IPS DF 6.9 (cell line): ENCODE measurements around the gene MC3R.
"Not testable (repeated sequence)": the region's sequence is repeated elsewhere in the genome, so short reads cannot be mapped to it uniquely, and the experiment has no call there.

Experiments
- DNase-seq: peaks from one replicate; pipeline ENCODE4 v3.0.0-alpha.2; 2013; ENCODE audit warnings: low read depth, low spot score
- H3K27ac ChIP-seq: one replicate; pipeline ENCODE4 v1.5.1; 2013; ENCODE audit warnings: low read length, control low read depth
- H3K27me3 ChIP-seq: 2 replicates; pipeline ENCODE4 v1.6.1; 2013; ENCODE audit warnings: mild to moderate bottlenecking, low read length; ENCODE audit not compliant: control insufficient read depth, insufficient read depth
- H3K36me3 ChIP-seq: 2 replicates; pipeline ENCODE4 v1.6.1; 2013; ENCODE audit warnings: low read length; ENCODE audit not compliant: control insufficient read depth, insufficient read depth
- H3K4me1 ChIP-seq: 2 replicates; pipeline ENCODE4 v1.6.1; 2013; ENCODE audit warnings: low read length; ENCODE audit not compliant: control insufficient read depth, insufficient read depth
- H3K4me3 ChIP-seq: 2 replicates; pipeline ENCODE4 v1.5.1; 2013; ENCODE audit warnings: mild to moderate bottlenecking, low read length
- H3K9me3 ChIP-seq: 2 replicates; pipeline ENCODE4 v1.6.1; 2013; ENCODE audit warnings: low read length, inconsistent platforms; ENCODE audit not compliant: control insufficient read depth, insufficient read depth
- WGBS: extraction: QIAGEN DNeasy Blood & Tissue Kit; methylation state at CpG from one replicate; pipeline ENCODE4 v1.1.7; 2013; ENCODE audit warnings: mixed read lengths, missing lambda C conversion rate; ENCODE audit not compliant: insufficient read length, insufficient coverage; 5-methylcytosine and 5-hydroxymethylcytosine counted together

MC3R gene

DNA sequence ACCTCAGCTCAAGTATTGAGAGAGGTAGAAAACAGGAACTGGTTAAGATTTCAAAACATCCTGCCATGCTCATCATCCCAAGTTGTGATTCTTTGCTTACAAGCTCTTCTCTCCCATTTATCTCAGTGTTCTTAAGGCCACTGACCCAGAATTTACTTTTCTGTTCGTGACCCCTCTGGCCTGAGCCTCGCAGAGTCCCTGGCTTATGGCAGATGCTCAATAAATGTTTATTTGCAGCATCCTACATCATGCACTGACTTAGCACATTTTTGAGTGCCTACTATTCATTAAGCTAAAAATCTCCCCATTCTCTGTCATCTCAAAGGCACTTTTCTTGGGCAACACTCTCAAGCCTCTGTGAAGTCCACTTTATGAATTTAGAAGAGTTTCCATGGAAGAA, 33.4 kb upstream of the MC3R start:
- H3K9me3 ChIP-seq, result no peaks in the 10 kb centered on the region
- no peak for DNase-seq
- no peaks in the 10 kb centered on the region for H3K27me3 ChIP-seq
- H3K4me3 ChIP-seq, result no peak overlapping the region
- WGBS, result no CpG with 5 or more reads among the region's 2 CpGs
- no peaks in the 10 kb centered on the region for H3K36me3 ChIP-seq
- no peaks in the 10 kb centered on the region for H3K4me1 ChIP-seq
- no peak overlapping the region for H3K27ac ChIP-seq

DNA sequence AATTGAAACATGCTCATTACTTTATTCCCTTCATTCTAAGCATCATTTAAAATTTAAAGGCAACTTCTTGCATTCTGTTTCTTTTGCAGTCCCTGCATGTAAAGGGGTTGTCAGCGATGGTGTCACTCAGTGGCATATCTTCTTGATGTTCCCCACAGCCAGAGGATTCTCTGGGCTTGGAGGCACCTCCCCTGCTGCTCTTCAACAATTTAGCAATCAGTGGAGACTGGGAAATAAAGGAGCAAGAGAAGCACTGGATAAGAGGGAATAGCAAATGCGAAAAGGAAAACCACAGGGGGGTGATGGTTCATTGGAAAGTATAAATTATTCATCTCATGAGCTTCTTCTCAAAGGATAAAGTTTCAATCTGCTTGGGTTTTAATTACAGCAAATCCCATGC, 30.7 kb upstream of the MC3R start:
- DNase-seq, result no peak
- H3K4me3 ChIP-seq, result no peak overlapping the region
- H3K9me3 ChIP-seq, result no peaks in the 10 kb centered on the region; the same call in 1 of the 2 replicates
- H3K36me3 ChIP-seq, result no peaks in the 10 kb centered on the region
- no peaks in the 10 kb centered on the region for H3K27me3 ChIP-seq
- no peaks in the 10 kb centered on the region for H3K4me1 ChIP-seq
- no CpG with 5 or more reads among the region's 2 CpGs for WGBS
- H3K27ac ChIP-seq, result no peak overlapping the region

DNA sequence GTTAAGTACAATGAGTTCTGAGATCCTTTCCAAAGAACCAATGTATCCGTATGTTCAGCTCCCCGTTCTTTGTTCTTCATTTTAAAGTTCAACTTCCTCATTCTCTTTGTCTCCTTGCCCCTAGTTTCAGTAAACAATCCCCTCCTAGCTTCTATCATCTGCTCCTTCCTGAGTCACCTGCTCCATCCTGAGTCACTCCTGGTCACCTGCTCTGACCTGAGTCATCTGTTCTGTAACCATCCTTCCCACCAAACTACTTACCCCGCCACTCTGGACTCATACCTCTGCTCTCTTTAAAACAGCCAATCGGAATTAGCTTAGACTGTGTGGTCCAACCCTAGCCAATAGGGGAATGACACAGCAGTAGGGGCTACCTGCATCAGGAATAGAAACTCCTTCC, 27.3 kb upstream of the MC3R start:
- H3K27ac ChIP-seq, H3K36me3 ChIP-seq, H3K9me3 ChIP-seq, H3K27me3 ChIP-seq, DNase-seq, H3K4me1 ChIP-seq, H3K4me3 ChIP-seq: not testable (repeated sequence)
- no CpG with 5 or more reads among the region's 4 CpGs for WGBS

DNA sequence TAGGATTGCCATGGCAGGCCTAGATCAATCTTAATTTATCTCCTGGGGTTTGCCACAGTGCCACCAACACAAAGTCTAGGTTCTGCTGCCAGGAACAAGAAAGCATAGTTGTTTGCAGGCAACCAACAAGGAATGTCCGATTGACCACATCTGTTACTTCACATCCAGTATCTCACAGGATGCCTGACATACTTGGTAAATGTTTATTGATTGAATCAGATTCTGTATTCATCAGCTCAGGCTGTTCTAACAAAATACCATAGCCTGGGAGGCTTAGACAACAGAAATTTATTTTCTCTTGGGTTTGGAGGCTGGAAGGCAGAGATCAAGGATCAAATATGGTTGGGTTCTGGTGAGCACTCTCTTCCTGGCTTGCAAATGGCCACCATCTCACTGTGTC, 26.3 kb upstream of the MC3R start:
- no peaks in the 10 kb centered on the region for H3K36me3 ChIP-seq
- H3K27me3 ChIP-seq, result no peaks in the 10 kb centered on the region
- DNase-seq, result no peak
- H3K27ac ChIP-seq, result no peak overlapping the region
- WGBS, result no CpG with 5 or more reads among the region's 1 CpG
- H3K4me1 ChIP-seq, result no peaks in the 10 kb centered on the region
- H3K9me3 ChIP-seq, result peaks cover 1% of the 10 kb centered on the region
- no peak overlapping the region for H3K4me3 ChIP-seq

DNA sequence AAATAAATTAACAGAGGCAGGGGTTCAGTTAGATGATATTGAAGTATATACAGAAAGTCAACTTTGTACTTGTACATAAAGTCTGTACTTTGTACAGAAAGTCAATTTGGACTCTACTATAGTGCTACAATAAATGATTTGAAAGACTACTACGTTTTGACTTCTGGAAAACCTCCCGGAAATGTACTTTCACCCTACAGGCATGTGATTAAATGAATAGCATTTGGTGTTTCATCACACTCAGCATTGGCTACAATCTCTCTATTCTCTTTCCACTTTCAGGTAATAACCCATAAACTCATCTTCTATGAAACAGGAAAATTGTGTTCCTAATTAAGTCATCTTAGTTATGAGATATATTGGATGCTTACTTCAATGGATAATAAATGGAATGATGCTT, 25.6 kb upstream of the MC3R start:
- no peaks in the 10 kb centered on the region for H3K36me3 ChIP-seq
- peaks cover 3% of the 10 kb centered on the region for H3K9me3 ChIP-seq
- no peaks in the 10 kb centered on the region for H3K4me1 ChIP-seq
- WGBS, result no CpG with 5 or more reads among the region's 2 CpGs
- H3K4me3 ChIP-seq, result no peak overlapping the region
- no peaks in the 10 kb centered on the region for H3K27me3 ChIP-seq
- DNase-seq, result no peak
- H3K27ac ChIP-seq, result no peak overlapping the region

DNA sequence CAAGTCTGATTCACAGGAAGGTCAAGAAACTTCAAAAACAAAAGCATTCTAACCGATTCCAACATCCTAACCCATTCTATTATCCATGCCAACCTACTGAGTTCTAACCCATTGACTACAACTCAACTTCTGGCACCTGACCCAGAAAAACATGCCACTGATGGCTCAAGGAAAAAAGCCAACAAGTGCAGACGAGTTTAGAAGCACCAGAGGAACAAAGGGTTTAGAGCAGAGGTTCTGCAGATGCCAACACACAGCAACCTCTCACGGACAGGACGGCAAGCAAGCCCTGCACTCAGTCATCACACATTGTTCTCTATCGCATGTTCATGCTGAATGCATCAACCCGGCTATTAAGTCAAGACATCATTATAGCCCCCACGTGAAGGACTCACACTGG, 25.2 kb upstream of the MC3R start:
- Histone ChIP-seq H3K9me3 (peaks cover 4% of the 10 kb centered on the region), H3K4me1 (no peaks in the 10 kb centered on the region), H3K4me3 (no peak overlapping the region), H3K27me3 (no peaks in the 10 kb centered on the region), H3K36me3 (no peaks in the 10 kb centered on the region), H3K27ac (no peak overlapping the region)
- no peak for DNase-seq
- WGBS, result no CpG with 5 or more reads among the region's 7 CpGs

DNA sequence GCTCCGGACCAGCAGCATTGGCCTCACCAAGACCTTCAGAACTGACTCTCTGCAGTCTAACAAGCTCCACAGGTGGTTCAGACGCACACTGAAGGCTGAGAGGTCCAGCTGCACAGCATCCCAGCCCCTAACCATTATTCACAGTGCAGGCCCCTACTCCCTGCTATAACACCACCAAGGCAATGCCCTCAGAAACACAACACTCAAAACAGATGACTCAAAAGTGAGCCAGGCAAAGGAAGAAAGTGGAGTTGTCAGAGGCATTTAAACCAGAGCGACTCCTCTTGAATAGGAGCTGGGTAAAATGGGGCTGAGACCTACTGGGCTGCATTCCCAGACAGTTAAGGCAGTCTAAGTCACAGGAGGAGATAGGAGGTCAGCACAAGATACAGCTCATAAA, 20.5 kb upstream of the MC3R start:
- H3K27me3 ChIP-seq, result no peaks in the 10 kb centered on the region
- H3K9me3 ChIP-seq, result peaks cover 4% of the 10 kb centered on the region
- DNase-seq, result no peak
- H3K36me3 ChIP-seq, result no peaks in the 10 kb centered on the region
- no CpG with 5 or more reads among the region's 3 CpGs for WGBS
- H3K27ac ChIP-seq, result no peak overlapping the region
- no peak overlapping the region for H3K4me3 ChIP-seq
- no peaks in the 10 kb centered on the region for H3K4me1 ChIP-seq

DNA sequence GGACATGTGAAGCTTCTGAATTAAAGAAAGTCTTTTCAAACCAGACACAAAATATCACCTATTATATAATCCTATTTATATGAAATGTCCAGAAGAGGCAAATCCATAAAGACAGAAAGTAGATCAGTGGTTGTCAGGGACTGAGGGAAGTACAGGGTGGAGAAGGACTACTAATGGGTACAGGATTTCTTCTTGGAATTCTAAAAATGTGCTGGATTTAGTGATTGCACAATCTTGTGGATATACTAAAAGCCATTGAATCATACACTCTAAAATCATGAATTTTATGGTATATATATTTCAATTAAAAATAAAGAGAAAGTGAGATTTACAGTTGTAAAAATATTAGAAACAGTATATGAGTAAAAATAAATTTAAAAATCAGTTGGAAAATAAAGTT, 18.7 kb upstream of the MC3R start:
- no peak for DNase-seq
- no peaks in the 10 kb centered on the region for H3K4me1 ChIP-seq
- no peaks in the 10 kb centered on the region for H3K27me3 ChIP-seq
- no peak overlapping the region for H3K4me3 ChIP-seq
- no peak overlapping the region for H3K27ac ChIP-seq
- H3K9me3 ChIP-seq, result peaks cover 7% of the 10 kb centered on the region
- H3K36me3 ChIP-seq, result no peaks in the 10 kb centered on the region

DNA sequence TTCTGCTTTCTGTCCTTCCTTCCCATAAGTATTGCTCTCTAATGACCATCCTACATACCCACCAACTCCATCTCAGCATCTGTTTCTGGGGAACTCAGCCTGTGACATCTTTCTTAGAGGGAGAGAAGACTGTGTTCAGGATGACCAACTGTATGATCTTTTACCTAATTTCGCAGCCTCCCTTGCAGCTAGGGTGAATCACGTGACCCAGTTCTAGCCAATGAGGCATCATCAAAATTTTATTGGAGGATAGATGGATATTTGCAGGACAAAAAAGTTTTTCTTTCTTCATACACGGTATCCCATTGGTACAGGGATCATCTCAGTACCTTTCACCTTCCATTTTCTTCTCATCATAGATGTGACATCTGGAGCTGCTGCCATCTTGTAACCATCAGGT, 14.4 kb upstream of the MC3R start:
- no peak overlapping the region for H3K4me3 ChIP-seq
- no peak overlapping the region for H3K27ac ChIP-seq
- H3K9me3 ChIP-seq, result peaks cover 5% of the 10 kb centered on the region
- H3K4me1 ChIP-seq, result no peaks in the 10 kb centered on the region
- no peaks in the 10 kb centered on the region for H3K36me3 ChIP-seq
- WGBS, result no CpG with 5 or more reads among the region's 3 CpGs
- H3K27me3 ChIP-seq, result no peaks in the 10 kb centered on the region; the same call in 1 of the 2 replicates
- DNase-seq, result no peak

DNA sequence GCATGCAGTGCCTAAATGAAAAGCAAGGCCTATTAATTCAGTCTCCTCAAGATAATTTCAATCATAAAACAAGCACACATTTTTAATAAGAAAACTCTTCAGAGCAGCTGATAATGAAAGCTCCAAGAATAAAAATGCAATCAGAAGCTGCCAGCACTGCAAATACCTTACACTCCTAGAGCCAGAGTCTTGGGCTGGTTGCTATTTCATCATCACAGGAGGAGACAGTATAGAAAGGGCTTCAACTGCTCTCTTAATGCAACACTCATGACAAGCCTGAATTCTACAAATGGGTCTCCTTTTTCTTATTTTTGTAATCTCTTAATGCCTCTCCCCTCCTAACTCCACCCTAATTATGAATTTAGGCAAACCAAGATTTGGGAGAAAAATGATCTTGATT, 11.2 kb upstream of the MC3R start:
- Histone ChIP-seq H3K9me3 (peaks cover 5% of the 10 kb centered on the region), H3K4me1 (no peaks in the 10 kb centered on the region), H3K27ac (no peak overlapping the region), H3K4me3 (no peak overlapping the region), H3K27me3 (no peaks in the 10 kb centered on the region; the same call in 1 of the 2 replicates), H3K36me3 (no peaks in the 10 kb centered on the region)
- no peak for DNase-seq

DNA sequence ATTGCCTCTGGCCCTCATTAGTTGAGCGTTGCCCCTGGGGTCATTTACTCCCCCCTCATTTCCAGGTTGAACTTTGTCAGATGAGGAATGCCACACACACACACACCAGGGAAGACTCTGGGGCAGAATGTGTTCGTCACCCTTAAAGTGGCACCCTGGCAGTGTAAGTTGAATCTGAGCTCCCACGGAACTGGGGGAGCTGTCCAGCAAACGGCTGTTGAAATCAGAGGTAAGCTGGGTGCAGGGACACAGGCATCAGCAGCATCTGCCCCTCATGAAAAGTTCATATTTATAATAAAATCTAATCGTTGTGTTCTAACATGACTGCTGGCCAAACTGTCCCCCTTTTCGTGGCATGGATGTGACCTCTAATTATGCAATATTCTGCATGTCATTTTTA, 4.3 kb upstream of the MC3R start:
- H3K27ac ChIP-seq, result no peak overlapping the region
- H3K9me3 ChIP-seq, result no peaks in the 10 kb centered on the region; the same call in 1 of the 2 replicates
- no peak for DNase-seq
- no peaks in the 10 kb centered on the region for H3K27me3 ChIP-seq
- no CpG with 5 or more reads among the region's 6 CpGs for WGBS
- H3K4me1 ChIP-seq, result no peaks in the 10 kb centered on the region
- no peak overlapping the region for H3K4me3 ChIP-seq
- H3K36me3 ChIP-seq, result no peaks in the 10 kb centered on the region
